NCI-H146 (cell line): ENCODE results near the gene TMC4.
"Not testable (repeated sequence)": the region's sequence is repeated elsewhere in the genome, so short reads cannot be mapped to it uniquely, and the experiment has no call there.

Source experiments
- DNase-seq: peaks from one replicate; lab custom pipeline; 2025; lab: John Stamatoyannopoulos, UW

Gene TMC4

GRCh38 chr19:54204767-54205468 lies 32.0 kb upstream of the TMC4 start:
- no peak for DNase-seq

DNA sequence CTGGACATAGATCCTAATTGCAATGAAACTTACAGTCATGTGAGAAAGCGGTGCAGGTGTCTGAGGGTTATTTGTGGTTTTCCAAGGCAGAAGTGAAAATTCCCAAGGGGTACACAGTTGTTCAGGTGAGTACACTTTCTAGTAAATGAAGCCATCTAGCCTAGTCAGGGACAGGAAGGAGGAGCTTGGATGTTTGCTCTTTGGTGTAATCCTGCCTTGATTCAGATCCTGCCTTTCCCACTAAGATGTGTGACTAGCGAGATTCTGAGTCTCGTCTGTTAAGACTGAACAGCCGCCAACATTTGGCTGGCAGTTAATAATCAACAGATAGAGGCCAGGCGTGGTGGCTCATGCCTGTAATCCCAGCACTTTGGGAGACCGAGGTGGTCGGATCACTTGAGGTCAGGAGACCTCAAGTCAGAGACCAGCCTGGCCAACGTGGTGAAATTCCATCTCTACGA lies 30.2 kb upstream of the TMC4 start:
- no peak for DNase-seq

GRCh38 chr19:54201980-54202379 lies 29.0 kb upstream of the TMC4 start:
- no peak for DNase-seq

DNA sequence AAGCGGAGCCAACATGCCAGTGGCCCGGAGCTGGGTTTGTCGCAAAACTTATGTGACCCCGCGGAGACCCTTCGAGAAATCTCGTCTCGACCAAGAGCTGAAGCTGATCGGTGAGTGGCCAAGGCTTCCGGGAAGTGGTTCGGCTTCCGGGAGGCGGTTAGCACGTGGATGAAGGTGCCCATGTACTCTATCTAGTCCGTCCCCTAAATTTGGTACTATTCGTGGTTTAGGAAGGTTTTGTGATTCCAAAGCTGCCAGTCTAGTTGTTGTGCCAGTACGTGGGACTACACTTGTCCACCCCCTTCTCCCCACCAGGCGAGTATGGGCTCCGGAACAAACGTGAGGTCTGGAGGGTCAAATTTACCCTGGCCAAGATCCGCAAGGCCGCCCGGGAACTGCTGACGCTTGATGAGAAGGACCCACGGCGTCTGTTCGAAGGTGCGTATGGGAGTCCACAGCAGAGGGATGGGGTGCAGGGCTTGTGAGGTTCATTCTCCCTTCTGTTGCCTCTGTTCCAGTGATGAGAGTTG lies 28.3 kb upstream of the TMC4 start:
- DNase-seq, result no peak

DNA sequence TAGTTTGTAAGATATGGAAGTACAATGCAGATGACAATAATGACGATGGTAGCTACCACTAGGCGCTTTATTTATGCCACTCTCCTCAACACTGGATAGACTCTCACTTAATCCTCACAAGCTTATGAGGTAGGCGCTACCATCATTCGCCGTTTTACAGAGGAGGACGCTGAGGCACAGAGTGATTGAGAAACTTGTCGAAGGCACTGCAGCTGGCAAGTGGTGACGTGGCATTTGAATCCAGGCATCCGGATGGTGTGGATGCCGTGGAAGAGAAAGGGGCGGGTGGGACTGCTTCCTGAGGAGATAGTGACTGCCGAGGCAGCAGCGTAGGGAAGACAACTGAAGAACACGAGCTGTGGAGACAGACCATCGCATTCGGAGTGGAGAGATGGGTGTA lies 26.4 kb upstream of the TMC4 start:
- DNase-seq, result no peak

- no peak for DNase-seq
Measured at GRCh38 chr19:54197121-54197520, 24.2 kb upstream of the TMC4 start.

DNA sequence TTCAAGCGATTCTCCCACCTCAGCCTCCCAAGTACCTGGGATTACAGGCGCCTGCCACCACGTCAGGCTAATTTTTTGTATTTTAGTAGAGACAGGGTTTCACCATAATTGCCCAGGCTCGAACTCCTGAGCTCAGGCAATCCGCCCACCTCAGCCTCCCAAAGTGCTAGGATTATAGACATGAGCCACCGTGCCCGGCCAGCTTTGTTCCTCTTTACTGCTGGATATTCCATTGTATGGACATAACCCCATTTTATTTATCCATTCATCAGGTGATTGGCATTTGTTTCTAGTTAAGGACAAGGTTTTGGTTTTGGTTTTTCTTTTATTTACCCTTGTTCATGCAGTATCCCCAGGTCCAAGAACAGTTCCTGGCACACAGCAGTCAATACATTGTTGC lies 23.6 kb upstream of the TMC4 start:
- DNase-seq, result no peak

GRCh38 chr19:54194463-54194862 lies 21.5 kb upstream of the TMC4 start:
- not testable (repeated sequence) for DNase-seq

DNA sequence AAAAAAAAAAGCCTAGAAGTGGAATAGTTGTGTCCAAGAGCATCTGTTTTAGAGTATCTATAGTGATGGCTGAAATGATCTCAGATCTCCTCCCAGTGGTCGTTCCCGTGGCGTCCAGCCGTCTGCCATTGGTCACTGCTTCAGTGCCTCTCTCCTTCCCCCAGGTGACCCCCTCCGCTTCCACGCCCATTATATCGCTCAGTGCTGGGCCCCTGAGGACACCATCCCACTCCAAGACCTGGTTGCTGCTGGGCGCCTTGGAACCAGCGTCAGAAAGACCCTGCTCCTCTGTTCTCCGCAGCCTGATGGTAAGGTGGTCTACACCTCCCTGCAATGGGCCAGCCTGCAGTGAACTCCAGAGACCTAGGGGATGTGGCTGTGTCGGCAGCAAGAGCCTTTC lies 20.1 kb upstream of the TMC4 start:
- no peak for DNase-seq

DNA sequence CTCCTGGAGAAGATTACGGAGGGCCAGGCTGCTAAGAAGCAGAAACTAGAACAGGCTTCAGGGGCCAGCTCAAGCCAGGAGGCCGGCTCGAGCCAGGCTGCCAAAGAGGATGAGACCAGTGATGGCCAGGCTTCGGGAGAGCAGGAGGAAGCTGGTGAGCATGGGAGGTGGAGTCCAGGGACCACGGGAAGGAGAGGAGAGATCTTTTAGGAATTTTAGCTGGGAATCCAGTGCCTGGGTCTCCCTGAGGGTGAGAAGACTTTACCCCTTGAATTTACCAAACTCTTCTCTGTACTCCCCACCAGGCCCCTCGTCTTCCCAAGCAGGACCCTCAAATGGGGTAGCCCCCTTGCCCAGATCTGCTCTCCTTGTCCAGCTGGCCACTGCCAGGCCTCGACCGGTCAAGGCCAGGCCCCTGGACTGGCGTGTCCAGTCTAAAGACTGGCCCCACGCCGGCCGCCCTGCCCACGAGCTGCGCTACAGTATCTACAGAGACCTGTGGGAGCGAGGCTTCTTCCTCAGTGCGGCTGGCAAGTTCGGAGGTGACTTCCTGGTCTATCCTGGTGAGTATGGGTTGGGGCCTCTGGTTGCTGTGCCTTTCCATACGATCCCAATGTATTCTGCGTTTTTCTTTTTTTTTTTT lies 19.0 kb upstream of the TMC4 start:
- no peak for DNase-seq

DNA sequence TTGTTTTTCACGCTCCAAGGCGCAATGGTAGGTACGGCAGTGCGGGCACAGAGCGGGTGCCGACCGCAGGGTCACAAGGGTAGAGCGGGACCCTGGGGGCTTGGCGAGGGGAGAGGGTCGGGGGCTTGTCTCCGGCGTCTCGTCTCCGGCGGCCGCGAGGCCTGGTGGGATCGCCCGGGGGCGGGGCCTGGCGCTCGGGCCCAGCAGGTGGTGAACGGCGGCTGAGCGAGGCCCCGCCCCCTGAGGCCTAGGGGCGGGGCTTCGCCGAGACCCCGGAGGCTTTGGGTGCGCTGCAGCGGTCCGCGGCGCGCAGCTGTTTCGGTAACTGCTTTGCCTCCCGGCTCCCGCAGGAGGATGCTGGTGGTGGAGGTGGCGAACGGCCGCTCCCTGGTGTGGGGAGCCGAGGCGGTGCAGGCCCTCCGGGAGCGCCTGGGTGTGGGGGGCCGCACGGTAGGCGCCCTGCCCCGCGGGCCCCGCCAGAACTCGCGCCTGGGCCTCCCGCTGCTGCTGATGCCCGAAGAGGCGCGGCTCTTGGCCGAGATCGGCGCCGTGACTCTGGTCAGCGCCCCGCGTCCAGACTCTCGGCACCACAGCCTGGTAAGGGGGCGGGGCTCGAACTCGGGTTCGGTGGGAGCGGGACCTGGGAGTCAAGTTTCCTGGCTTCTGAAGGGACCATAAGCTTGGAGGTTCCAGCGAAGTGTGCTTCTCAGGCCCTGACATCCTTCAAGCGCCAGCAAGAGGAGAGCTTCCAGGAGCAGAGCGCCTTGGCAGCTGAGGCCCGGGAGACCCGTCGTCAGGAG lies 18.3 kb upstream of the TMC4 start, which contains the start of gene TSEN34:
Gene TSEN34, plus strand, starts transcription at position 298 of the 800 bp plus-strand sequence. Its CDS starts 57 bp downstream, at position 355.
- DNase-seq, result peak; percentile 90

DNA sequence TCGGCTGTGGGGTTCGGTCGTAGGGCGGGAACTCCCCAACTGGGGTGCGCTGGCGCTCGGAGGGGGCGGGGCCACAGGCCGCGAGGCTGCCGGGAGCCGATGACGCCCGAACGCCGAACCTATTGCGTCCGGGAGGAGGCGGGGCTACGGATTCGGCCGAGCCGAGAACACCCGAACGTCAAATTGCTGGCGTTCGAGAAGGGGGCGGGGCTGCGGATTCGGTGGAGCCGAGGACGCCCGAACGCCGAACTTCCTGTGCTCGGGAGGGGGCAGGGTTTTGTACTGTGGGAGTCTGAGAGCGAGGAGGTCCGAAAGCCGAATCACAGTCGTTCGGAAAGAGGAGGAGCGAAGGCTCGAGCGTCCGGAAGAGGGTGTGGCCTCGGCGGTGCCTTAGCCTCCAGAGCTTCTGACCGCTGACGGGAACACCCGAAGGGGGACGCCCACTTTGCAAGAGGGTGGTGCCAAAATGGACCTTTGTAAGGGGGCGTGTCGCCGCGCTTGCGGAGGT lies 17.6 kb upstream of the TMC4 start:
- DNase-seq, result peak; percentile 100

DNA sequence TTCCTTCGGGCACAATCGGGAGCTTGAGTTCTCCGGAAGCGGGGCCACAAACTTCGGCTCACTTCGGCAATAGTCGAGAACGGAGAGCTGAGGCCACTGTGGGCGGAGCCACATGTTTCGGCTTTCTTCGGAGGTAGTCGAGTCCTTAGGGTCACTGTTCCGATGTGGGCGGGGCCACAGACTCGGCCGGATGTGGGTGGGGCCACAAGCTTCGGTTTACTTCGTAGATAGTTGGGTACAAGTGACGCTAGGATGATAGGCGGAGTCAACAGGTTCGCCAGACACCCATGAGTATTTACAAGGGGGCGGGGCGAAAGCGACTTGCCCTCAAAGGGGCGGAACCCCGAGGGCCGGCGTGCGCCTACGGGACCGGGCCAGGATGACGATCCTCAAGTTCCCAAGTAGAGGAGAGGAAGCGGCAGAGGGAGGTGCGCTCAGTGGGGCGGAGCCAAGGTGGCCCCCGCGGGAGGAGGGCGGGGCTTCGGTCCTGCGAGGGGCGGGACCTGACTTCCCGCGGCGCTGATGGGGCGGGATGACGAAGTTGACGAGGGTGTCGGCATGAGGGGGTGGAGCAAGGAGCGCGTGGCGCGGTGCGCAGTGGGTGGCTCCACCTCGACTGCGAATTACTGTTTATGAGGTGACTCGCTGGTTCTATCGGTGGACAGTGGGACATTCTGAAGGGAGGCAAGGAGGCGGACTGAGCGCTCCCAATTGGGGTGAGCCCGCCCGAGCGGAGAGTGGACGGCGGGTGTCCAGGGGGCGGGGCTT lies 17.0 kb upstream of the TMC4 start:
- DNase-seq, result peak; percentile 100

GRCh38 chr19:54189145-54189734 lies 16.3 kb upstream of the TMC4 start, which contains the start of gene MBOAT7:
MBOAT7 (minus strand) TSS chr19:54189580; CDS start chr19:54188508, 1,072 bp downstream.
- DNase-seq, result no peak

DNA sequence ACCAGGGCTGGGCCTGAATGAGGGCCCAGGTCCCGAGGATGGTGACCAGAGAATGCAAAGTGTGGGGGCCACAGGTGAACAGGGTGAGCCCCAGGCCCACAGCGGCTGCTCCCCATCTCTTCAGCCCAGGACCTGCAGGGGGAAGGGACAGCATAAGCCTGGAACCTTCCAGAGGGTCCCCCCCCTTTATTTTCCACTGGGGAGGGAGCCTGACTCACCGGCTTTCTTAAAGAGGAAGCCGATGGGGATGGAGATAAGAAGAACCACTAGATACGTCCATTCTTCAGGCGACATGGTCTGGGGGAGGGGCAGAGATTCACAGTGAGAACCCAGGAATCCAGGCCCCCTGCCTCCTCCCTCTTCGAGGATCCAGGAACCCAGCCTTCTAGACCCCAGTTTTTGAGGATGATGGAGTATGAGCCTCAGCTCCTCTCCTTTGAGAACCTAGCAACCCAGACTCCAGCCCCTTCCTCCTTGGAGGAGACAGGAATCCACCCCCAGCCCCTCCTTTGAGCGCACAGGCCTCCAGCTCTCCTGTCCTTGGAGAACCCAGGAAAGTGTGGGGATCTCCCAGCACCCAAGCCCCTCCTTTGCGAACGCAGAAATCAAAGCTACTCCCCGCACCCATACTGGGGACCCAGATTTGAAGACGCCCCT lies 15.4 kb upstream of the TMC4 start:
- peak; percentile 19 for DNase-seq

DNA sequence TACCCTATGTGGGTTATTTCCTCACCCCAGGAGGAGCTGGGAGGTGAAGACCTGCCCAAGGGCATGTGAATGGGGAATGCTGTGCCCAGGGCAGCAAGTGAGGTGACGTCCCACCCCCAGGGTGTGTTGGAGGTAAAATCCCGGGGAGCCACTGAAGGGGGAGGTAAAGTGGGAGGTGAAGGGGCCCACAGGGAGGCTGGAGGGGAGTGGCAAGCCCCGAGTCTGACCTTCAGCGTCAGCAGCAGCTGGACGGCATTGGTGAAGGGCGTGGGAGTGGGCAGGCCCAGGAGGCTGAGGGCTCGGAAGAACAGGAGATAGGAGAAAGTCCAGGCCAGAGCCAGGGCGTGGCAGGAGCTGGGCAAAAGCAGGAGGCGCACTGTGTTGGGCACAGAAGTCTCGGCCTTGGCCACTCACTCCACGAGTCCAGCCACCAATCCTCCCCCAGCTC lies 14.0 kb upstream of the TMC4 start:
- no peak for DNase-seq

DNA sequence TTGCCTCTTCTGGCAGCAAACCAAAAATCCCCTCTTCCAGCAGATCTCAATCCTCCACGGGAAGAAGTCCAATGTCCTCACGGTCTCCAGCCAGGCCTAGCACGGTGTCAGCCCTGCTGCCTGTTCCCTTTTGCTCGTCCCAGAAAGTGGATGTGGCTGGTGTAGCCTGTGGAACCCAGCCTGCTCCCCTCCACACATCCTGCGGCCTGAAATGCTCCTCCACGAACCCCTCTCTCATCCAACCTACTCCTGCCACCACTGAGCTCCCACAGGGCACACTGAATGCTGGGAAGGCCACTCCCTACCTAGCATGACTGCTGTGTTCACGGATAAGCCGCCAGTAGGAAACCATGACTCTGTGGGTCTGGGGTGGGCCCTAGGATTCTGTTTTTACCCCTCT lies 13.4 kb upstream of the TMC4 start:
- no peak for DNase-seq

- DNase-seq, result no peak
Measured at GRCh38 chr19:54183431-54183830, 10.5 kb upstream of the TMC4 start.

DNA sequence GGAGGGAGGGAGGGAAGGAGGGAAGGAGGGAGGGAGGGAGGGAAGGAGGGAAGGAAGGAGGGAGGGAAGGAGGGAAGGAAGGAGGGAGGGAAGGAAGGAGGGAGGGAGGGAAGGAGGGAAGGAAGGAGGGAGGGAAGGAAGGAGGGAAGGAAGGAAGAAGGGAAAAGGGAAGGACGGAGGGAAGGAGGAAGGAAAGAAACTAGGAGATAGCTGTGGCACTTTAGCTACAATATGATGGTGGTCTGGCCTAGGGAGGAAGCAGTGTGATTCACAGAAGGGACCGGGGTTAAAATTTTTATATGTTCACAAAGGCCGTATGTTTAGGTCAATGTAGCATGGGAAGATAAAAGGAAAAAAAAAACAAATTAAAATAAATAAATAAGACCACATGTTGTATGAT lies 8.9 kb upstream of the TMC4 start:
- DNase-seq, result not testable (repeated sequence)

- no peak for DNase-seq
Measured at GRCh38 chr19:54180691-54181091, 7.7 kb upstream of the TMC4 start.
